Suprapubic skin (tissue), 4 donors: ENCODE results near the gene TBKBP1. TPM values are rescaled to one million over a fixed set of nuclear protein-coding genes. Genes with fewer than 3 reads are reported as not detected.
A peak's percentile ranks its signal among the peaks of the same experiment; 100 is the strongest.

Source experiments
- DNase-seq, 2 donors: peaks; one replicate each; pipeline ENCODE4 v3.0.0-alpha.2; 2019; ENCODE audit warnings: low spot score in 2 of 2
- H3K27ac ChIP-seq: fragments of 200-600 bp; sonication (generic); one replicate; pipeline ENCODE4 v1.5.1; 2019
- H3K27me3 ChIP-seq: fragments of 200-600 bp; sonication (generic); one replicate; pipeline ENCODE4 v1.5.1; 2019
- H3K36me3 ChIP-seq: fragments of 200-600 bp; sonication (generic); one replicate; pipeline ENCODE4 v1.5.1; 2019
- H3K4me1 ChIP-seq: fragments of 200-600 bp; sonication (generic); one replicate; pipeline ENCODE4 v1.5.1; 2019
- H3K4me3 ChIP-seq: fragments of 200-600 bp; sonication (generic); one replicate; pipeline ENCODE4 v1.5.1; 2019; ENCODE audit warnings: mild to moderate bottlenecking
- H3K9me3 ChIP-seq: fragments of 200-600 bp; sonication (generic); one replicate; pipeline ENCODE4 v1.5.1; 2019
- EP300 ChIP-seq: sonication (generic); formaldehyde crosslinking; IDR thresholded peaks from one replicate; pipeline ENCODE4 v1.6.1; 2017; ENCODE audit warnings: antibody characterized with exemption
- POLR2A ChIP-seq, 2 donors: fragments of 450-650 bp; IDR thresholded peaks; one replicate each; pipeline ENCODE4 v1.6.1; 2017; ENCODE audit warnings: antibody characterized with exemption in 2 of 2, mild to moderate bottlenecking in 2 of 2, moderate library complexity in 2 of 2
- POLR2AphosphoS5 ChIP-seq, 3 donors: sonication (generic); formaldehyde crosslinking; IDR thresholded peaks; one replicate each; pipeline ENCODE4 v1.6.1; 2017; ENCODE audit warnings: antibody characterized with exemption in 3 of 3
- WGBS: methylation state at CpG from one replicate; pipeline ENCODE4 v1.1.5; 2018; 5-methylcytosine and 5-hydroxymethylcytosine counted together
- total RNA-seq, 4 donors: library from RNA; depleted of rRNA; stranded (reverse); fragments of >200 nt; gene quantifications; one replicate each; pipeline ENCODE4 v1.1.0, GENCODE V29; 2016
- TF ChIP-seq, protein P1 (sequence below), 2 donors: fragments of 200-600 bp in 1 of 2; fragments of 450-650 bp in 1 of 2; sonication (generic) in 1 of 2; IDR thresholded peaks; one replicate each; pipeline ENCODE4 v1.5.1; 2016 to 2019; ENCODE audit warnings: antibody characterized with exemption in 2 of 2, mild to moderate bottlenecking in 1 of 2, moderate library complexity in 1 of 2

The TBKBP1 gene
- total RNA-seq, 4 donors from 2014 or later: 4.9 to 10.5 (median 8.4) TPM

DNA sequence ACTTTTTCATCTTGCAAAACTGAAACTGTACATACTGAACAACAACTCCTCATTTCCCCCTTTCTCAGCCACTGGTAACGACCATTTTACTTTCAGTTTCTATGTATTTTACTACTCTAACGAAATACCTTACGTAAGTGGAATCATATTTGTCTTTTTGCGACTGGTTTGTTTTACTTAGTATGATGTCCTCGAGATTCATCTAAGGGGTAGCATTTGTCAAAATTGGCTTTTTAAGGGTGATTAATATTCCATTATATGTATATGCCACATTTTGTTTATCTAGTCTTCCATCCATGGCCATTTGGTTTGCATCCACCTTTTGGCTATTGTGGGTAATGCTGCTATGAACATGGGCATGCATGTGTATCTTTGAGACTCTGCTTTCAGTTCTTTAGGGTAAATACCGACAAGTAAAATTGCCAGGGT, 33.9 kb upstream of the TBKBP1 start:
- H3K27ac ChIP-seq: no peak overlapping the region
- H3K9me3 ChIP-seq: no peaks in the 10 kb centered on the region
- no peak for DNase-seq
- H3K4me1 ChIP-seq: peaks cover 1% of the 10 kb centered on the region
- H3K4me3 ChIP-seq: no peak overlapping the region
- peaks cover 97% of the 10 kb centered on the region for H3K36me3 ChIP-seq
- WGBS: 75% methylated on average over 6 of the region's 6 CpGs
- TF ChIP-seq, protein P1, sequence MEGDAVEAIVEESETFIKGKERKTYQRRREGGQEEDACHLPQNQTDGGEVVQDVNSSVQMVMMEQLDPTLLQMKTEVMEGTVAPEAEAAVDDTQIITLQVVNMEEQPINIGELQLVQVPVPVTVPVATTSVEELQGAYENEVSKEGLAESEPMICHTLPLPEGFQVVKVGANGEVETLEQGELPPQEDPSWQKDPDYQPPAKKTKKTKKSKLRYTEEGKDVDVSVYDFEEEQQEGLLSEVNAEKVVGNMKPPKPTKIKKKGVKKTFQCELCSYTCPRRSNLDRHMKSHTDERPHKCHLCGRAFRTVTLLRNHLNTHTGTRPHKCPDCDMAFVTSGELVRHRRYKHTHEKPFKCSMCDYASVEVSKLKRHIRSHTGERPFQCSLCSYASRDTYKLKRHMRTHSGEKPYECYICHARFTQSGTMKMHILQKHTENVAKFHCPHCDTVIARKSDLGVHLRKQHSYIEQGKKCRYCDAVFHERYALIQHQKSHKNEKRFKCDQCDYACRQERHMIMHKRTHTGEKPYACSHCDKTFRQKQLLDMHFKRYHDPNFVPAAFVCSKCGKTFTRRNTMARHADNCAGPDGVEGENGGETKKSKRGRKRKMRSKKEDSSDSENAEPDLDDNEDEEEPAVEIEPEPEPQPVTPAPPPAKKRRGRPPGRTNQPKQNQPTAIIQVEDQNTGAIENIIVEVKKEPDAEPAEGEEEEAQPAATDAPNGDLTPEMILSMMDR (IDR thresholded peaks at IDR 0.05): no peak
- TF ChIP-seq POLR2AphosphoS5 (IDR thresholded peaks at IDR 0.05) (no peak), POLR2A (IDR thresholded peaks at IDR 0.05) (no peak), EP300 (no peak)
- H3K27me3 ChIP-seq: no peaks in the 10 kb centered on the region

DNA sequence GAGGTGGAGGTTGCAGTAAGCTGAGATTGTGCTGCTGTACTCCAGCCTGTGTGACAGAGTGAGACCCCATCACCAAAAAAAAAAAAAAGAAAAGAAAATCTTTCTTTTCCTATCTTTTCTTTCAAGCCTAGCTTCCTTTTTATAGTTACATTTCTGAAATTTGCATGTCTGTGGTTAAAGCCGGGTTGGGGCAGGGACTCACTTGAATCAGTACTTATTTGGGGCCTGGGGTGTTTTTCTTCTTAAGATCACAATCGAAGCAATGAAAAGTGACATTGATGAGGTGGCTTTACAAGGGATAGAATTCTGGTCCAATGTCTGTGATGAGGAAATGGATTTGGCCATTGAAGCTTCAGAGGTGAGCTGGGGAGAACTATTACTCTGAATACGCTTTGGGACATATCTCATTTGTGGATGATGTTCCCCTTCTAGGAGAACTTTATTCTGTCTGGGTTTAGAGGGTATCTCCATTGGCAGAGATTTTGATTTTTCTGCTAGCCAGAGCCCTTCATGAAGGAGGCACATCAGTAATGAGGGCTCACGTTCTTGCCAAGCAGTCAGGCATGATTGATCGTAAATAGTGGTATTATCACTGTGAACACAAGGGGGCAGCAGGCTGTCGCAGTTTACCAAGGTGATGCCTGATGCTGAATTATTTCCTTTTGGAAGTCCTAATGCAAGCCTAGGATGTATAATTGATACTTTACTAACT, 29.9 kb upstream of the TBKBP1 start:
- Histone ChIP-seq H3K27ac (no peak overlapping the region), H3K4me3 (no peak overlapping the region), H3K36me3 (peaks cover 95% of the 10 kb centered on the region), H3K4me1 (no peaks in the 10 kb centered on the region), H3K9me3 (no peaks in the 10 kb centered on the region), H3K27me3 (no peaks in the 10 kb centered on the region)
- TF ChIP-seq POLR2AphosphoS5 (IDR thresholded peaks at IDR 0.05): no peak
- TF ChIP-seq, protein P1 (IDR thresholded peaks at IDR 0.05): peak; percentile 34 to 71
- DNase-seq: no peak
- WGBS: 45% methylated on average over 6 of the region's 6 CpGs

DNA sequence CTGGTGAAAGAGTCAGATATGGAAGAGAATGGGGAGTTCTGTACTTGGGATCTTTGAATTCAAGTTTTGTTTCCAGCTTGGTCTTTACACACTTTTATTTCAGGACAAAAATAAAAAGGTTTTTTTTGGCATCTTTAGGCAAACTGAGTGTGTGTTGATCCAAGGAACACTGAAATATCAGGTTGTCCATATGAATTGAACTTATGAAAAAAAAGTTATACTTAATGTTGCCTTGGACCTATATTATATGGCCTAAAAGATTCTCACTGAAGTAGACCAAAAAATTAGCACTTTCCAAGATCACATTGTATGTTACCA, 29.4 kb upstream of the TBKBP1 start:
- no peak for DNase-seq
- Histone ChIP-seq H3K27me3 (no peaks in the 10 kb centered on the region), H3K4me3 (no peak overlapping the region), H3K9me3 (no peaks in the 10 kb centered on the region), H3K4me1 (no peaks in the 10 kb centered on the region), H3K27ac (no peak overlapping the region), H3K36me3 (peaks cover 95% of the 10 kb centered on the region)
- TF ChIP-seq, protein P1 (IDR thresholded peaks at IDR 0.05): no peak
- no peak for TF ChIP-seq POLR2A (IDR thresholded peaks at IDR 0.05)

DNA sequence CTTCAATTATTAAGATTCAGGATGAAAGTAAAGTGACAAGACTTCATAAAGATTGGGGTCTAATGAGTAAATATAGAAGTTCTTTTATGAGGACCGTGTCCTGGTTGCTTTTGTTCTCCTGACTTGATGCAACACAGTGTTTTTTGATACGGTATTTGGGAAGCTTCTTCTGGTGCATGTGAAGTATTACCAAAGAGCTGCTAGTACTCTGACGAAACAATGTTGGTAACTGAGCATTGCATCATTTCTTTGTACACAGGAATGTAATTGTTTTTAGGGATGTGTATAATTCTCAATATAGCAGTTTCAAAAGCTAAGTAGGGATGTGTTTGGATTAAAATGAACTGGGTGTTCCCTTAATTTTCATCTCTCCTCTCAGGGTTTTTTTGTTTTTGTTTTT, 28.3 kb upstream of the TBKBP1 start:
- no peak for DNase-seq
- Histone ChIP-seq H3K9me3 (no peaks in the 10 kb centered on the region), H3K4me3 (no peak overlapping the region), H3K4me1 (no peaks in the 10 kb centered on the region), H3K27me3 (no peaks in the 10 kb centered on the region), H3K27ac (no peak overlapping the region), H3K36me3 (peaks cover 97% of the 10 kb centered on the region)
- 73% methylated on average over 3 of the region's 3 CpGs for WGBS
- TF ChIP-seq EP300 (no peak), POLR2AphosphoS5 (IDR thresholded peaks at IDR 0.05) (no peak)

DNA sequence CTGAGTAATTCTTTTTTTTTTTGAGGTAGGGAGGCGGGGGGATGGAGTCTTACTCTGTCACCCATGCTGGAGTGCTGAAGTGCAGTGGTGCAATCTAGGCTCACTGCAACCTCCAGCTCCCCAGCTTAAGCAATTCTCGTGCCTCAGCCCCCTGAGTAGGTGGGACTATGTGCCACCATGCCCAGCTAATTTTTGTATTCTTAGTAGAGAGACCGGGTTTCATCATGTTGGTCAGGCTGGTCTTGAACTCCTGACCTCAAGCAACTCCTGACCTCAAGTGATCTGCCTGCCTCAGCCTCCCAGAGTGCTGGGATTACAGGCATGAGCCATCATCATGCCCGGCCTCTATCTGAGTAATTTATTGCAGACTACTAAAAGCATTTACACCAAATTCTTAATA, 24.9 kb upstream of the TBKBP1 start:
- no peak overlapping the region for H3K4me3 ChIP-seq
- no peak for TF ChIP-seq POLR2AphosphoS5 (IDR thresholded peaks at IDR 0.05)
- TF ChIP-seq, protein P1 (IDR thresholded peaks at IDR 0.05): no peak
- TF ChIP-seq POLR2A (IDR thresholded peaks at IDR 0.05): no peak
- TF ChIP-seq EP300: no peak
- no peaks in the 10 kb centered on the region for H3K27me3 ChIP-seq
- WGBS: 93% methylated on average over 4 of the region's 4 CpGs
- no peak overlapping the region for H3K27ac ChIP-seq
- no peaks in the 10 kb centered on the region for H3K9me3 ChIP-seq
- no peak for DNase-seq
- H3K4me1 ChIP-seq: no peaks in the 10 kb centered on the region
- H3K36me3 ChIP-seq: peaks cover 98% of the 10 kb centered on the region

DNA sequence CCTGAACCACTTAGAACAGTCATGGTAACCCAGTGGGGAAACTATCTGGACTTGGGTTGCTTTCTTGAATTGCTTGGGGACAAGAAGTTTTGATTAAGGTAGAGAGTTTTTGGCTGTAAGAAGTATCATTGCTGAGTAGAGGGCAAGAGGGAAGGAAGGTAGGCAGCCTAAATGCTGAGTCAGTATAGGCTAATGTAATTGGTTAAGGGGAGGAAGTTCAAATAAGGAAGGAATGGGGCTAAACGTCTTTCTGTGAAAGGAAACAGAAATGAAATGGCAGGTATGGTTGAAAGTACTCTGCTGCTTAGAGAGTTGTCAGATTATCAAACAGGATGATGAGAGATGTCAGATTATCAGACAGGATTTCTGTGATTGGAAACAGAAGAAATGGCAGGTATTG, 23.9 kb upstream of the TBKBP1 start:
- Histone ChIP-seq H3K27me3 (no peaks in the 10 kb centered on the region), H3K4me1 (no peaks in the 10 kb centered on the region), H3K27ac (no peak overlapping the region), H3K36me3 (peaks cover 98% of the 10 kb centered on the region), H3K4me3 (no peak overlapping the region), H3K9me3 (no peaks in the 10 kb centered on the region)
- no peak for DNase-seq
- WGBS: 15% methylated on average over 1 of the region's 1 CpG
- no peak for TF ChIP-seq POLR2AphosphoS5 (IDR thresholded peaks at IDR 0.05)
- no peak for TF ChIP-seq POLR2A (IDR thresholded peaks at IDR 0.05)
- no peak for TF ChIP-seq EP300
